Astrocyte of the spinal cord (primary cell): ENCODE data around the gene DDX10.

Source experiments
- DNase-seq: peaks from one replicate; pipeline ENCODE4 v3.0.0; 2011; ENCODE audit warnings: low read depth, low spot score
- H3K4me3 ChIP-seq: 2 replicates; pipeline ENCODE4 v1.5.1; 2011; ENCODE audit warnings: low read depth, mild to moderate bottlenecking, low read length, moderate library complexity
- CTCF ChIP-seq: IDR thresholded peaks from 2 replicates; pipeline ENCODE4 v1.5.1; 2012; ENCODE audit warnings: low read depth, mild to moderate bottlenecking, low read length, inconsistent platforms
- in situ Hi-C: cut with HindIII; loops from 2 replicates; pipeline ENCODE4 v1.10.0; 2017; ENCODE audit warnings: low sequenced_read_pairs

DDX10 gene

GRCh38 chr11:108853151-108853550 is 188.3 kb downstream of the DDX10 start:
- H3K4me3 ChIP-seq: no peak overlapping the region
- in situ Hi-C loops: no loop called here
- no peak for TF ChIP-seq CTCF
- DNase-seq: no peak

- peak; percentile 6 for DNase-seq
- in situ Hi-C loops: no loop called here
- no peak for TF ChIP-seq CTCF
Measured at GRCh38 chr11:108853864-108854263, 189.0 kb downstream of the DDX10 start.

GRCh38 chr11:108854346-108854745 is 189.5 kb downstream of the DDX10 start:
- in situ Hi-C loops: no loop called here
- no peak overlapping the region for H3K4me3 ChIP-seq
- peak; percentile 38 for DNase-seq
- TF ChIP-seq CTCF: no peak

More at GRCh38 chr11:108853864-108854263, 189.0 kb downstream of the DDX10 start:
- H3K4me3 ChIP-seq: no peak overlapping the region

GRCh38 chr11:108857382-108857781 is 192.5 kb downstream of the DDX10 start:
- in situ Hi-C loops: no loop called here
- DNase-seq: peak; percentile 32
- no peak for TF ChIP-seq CTCF
- H3K4me3 ChIP-seq: no peak overlapping the region

- TF ChIP-seq CTCF: no peak
- in situ Hi-C loops: no loop called here
- DNase-seq: no peak
Measured at GRCh38 chr11:108858622-108859021, 193.8 kb downstream of the DDX10 start.

GRCh38 chr11:108859510-108859909 is 194.6 kb downstream of the DDX10 start:
- DNase-seq: peak; percentile 58
- in situ Hi-C loops: no loop called here
- TF ChIP-seq CTCF: no peak
- no peak overlapping the region for H3K4me3 ChIP-seq

More at GRCh38 chr11:108858622-108859021, 193.8 kb downstream of the DDX10 start:
- H3K4me3 ChIP-seq: no peak overlapping the region

- no peak for DNase-seq
Measured at GRCh38 chr11:108863528-108863927, 198.7 kb downstream of the DDX10 start.

More at GRCh38 chr11:108863528-108863927, 198.7 kb downstream of the DDX10 start:
- no peak overlapping the region for H3K4me3 ChIP-seq
- TF ChIP-seq CTCF: no peak
- in situ Hi-C loops: no loop called here
